ENCODE data around the gene TMEM72. TPM values are rescaled to one million over a fixed set of nuclear protein-coding genes. Genes with fewer than 3 reads are reported as not detected.

TMEM72 gene
- total and polyA plus RNA-seq, 2 of the 13 experiments (the other 11 are each of a cell fraction or from before 2014, with no cell fraction given): 0.04 TPM; not detected in 1

GRCh38 chr10:44959247-44960087, 48.3 kb downstream of the TMEM72 start, which contains the start of gene RASSF4 (continued):
- peak; percentile 84 for TF ChIP-seq MAX (IDR thresholded peaks at IDR 0.05)
- peak; percentile 57; the same call in 1 of the 2 replicates for TF ChIP-seq ZNF275 (CRISPR knock-in tag; IDR thresholded peaks at IDR 0.05; ENCODE audit: borderline replicate concordance)
- peak; percentile 52; the same call in 1 of the 2 replicates for TF ChIP-seq NCOR1 (IDR thresholded peaks at IDR 0.05; ENCODE audit: borderline replicate concordance, low read length)
- TF ChIP-seq ZNF280D (CRISPR knock-in tag; IDR thresholded peaks at IDR 0.05): no peak
- peak; percentile 82; the same call in 1 of the 2 replicates for TF ChIP-seq KLF6 (CRISPR knock-in tag; IDR thresholded peaks at IDR 0.05)
- TF ChIP-seq IRF2 (CRISPR knock-in tag; IDR thresholded peaks at IDR 0.05): no peak
- TF ChIP-seq RAD21 (CRISPR knock-in tag; IDR thresholded peaks at IDR 0.05): peak; percentile 55
- 0 out of 2 replicates have a peak, but pooled peaks have one; percentile 53 for TF ChIP-seq BORCS8-MEF2B (CRISPR knock-in tag; IDR thresholded peaks at IDR 0.05)
- TF ChIP-seq PRMT3 (CRISPR knock-in tag; IDR thresholded peaks at IDR 0.05; ENCODE audit: borderline replicate concordance, low read depth): no peak; the same call in 1 of the 2 replicates
- no peak for TF ChIP-seq PHF5A (CRISPR knock-in tag; IDR thresholded peaks at IDR 0.05; ENCODE audit: low read depth, unreplicated experiment)
- TF ChIP-seq HOXD1 (CRISPR knock-in tag; IDR thresholded peaks at IDR 0.05): peak; percentile 67; the same call in 1 of the 2 replicates
- peak; percentile 11; the same call in 1 of the 2 replicates for TF ChIP-seq BHLHE40 (IDR thresholded peaks at IDR 0.05; ENCODE audit: low read length)
- no peak for TF ChIP-seq MLLT10 (CRISPR knock-in tag; IDR thresholded peaks at IDR 0.05)
- TF ChIP-seq NFIC (IDR thresholded peaks at IDR 0.05; ENCODE audit: low read length): no peak
- TF ChIP-seq HOXA9 (CRISPR knock-in tag; IDR thresholded peaks at IDR 0.05; ENCODE audit: borderline replicate concordance): no peak
- no peak for TF ChIP-seq YY1 (IDR thresholded peaks at IDR 0.05; ENCODE audit: insufficient read depth, insufficient replicate concordance, low read depth, low read length)
- TF ChIP-seq ZNF484 (CRISPR knock-in tag; IDR thresholded peaks at IDR 0.05; ENCODE audit: borderline replicate concordance, low read depth): no peak
- TF ChIP-seq ZFP41 (CRISPR knock-in tag; IDR thresholded peaks at IDR 0.05; ENCODE audit: borderline replicate concordance): no peak; the same call in 1 of the 2 replicates
- no peak for TF ChIP-seq ZNF333 (CRISPR knock-in tag; IDR thresholded peaks at IDR 0.05; ENCODE audit: borderline replicate concordance)
- peak; percentile 12; the same call in 1 of the 2 replicates for TF ChIP-seq HCFC1 (IDR thresholded peaks at IDR 0.05; ENCODE audit: low read depth, low read length)
- TF ChIP-seq TEAD2 (CRISPR knock-in tag; IDR thresholded peaks at IDR 0.05): no peak
- TF ChIP-seq ZNF891 (CRISPR knock-in tag; IDR thresholded peaks at IDR 0.05): 0 out of 2 replicates have a peak, but pooled peaks have one; percentile 31
- TF ChIP-seq ZNF766 (CRISPR knock-in tag; IDR thresholded peaks at IDR 0.05; ENCODE audit: borderline replicate concordance): no peak
- TF ChIP-seq ZBTB44 (CRISPR knock-in tag; IDR thresholded peaks at IDR 0.05): no peak
